GM12878 (cell line): ENCODE measurements around the gene CHPF2. TPM values are rescaled to one million over a fixed set of nuclear protein-coding genes. Genes with fewer than 3 reads are reported as not detected.

Source experiments
- ATAC-seq: fragments of 200-7000 bp; cut with Tn5 transposase; 3 replicates; pipeline ENCODE4 v1.9.1; 2020; ENCODE audit warnings: mild to moderate bottlenecking, moderate library complexity
- BruUV-seq: library from RNA; stranded (reverse); fragments of 400-500 nt; replicated peaks from 2 replicates; lab custom pipeline; 2021; lab: Mats Ljungman, UMichigan
- CTCF ChIA-PET: fragments of 300-600 bp; sonication (Branson Sonifier 250); formaldehyde crosslinking; extraction: SDS; loops from one replicate; lab custom pipeline; 2021; ENCODE audit warnings: inconsistent platforms; lab: Yijun Ruan, JAX
- POLR2A ChIA-PET: fragments of 350-600 bp; formaldehyde crosslinking; extraction: SDS; loops from one replicate; lab custom pipeline; 2021; ENCODE audit warnings: inconsistent platforms; lab: Charles Lee
- RAD21 ChIA-PET: fragments of 300-600 bp; sonication (Branson Sonifier 250); formaldehyde crosslinking; loops from one replicate; lab custom pipeline; 2023; ENCODE audit warnings: antibody characterized with exemption; ENCODE audit not compliant: unreplicated experiment; lab: Charles Lee
- SMC1A ChIA-PET: fragments of 300-600 bp; sonication (Branson Sonifier 250); formaldehyde crosslinking; loops from one replicate; lab custom pipeline; 2023; ENCODE audit not compliant: unreplicated experiment, uncharacterized antibody; lab: Charles Lee
- DNase-seq: peaks from one replicate; pipeline ENCODE4 v3.0.0-alpha.2; 2011; ENCODE audit warnings: low read depth, low spot score
- FAIRE-seq: peaks from 3 replicates; lab custom pipeline; 2011; peaks lifted over from hg19 to GRCh38; lab: Jason Lieb, UNC
- H2AFZ ChIP-seq: 2 replicates; pipeline ENCODE4 v1.6.0; 2011; ENCODE audit warnings: low read depth, low read length, control low read depth; ENCODE audit not compliant: control insufficient read depth
- H3K27ac ChIP-seq: 2 replicates; pipeline ENCODE4 v1.5.1; 2011; ENCODE audit warnings: control low read depth; ENCODE audit not compliant: control insufficient read depth, insufficient read depth
- H3K27me3 ChIP-seq, 2 experiments: replicated peaks in 1 of 2; 2 replicates each; pipeline versions ENCODE4 v1.6.0 to v1.6.1; 2011; ENCODE audit warnings: low read length in 1 of 2; ENCODE audit not compliant: control insufficient read depth in 2 of 2, insufficient read depth in 2 of 2
- H3K36me3 ChIP-seq, 2 experiments: 2 replicates each; pipeline ENCODE4 v1.5.1; 2011; ENCODE audit warnings: low read length in 1 of 2; ENCODE audit not compliant: control insufficient read depth in 2 of 2, insufficient read depth in 2 of 2
- H3K4me1 ChIP-seq: 2 replicates; pipeline ENCODE4 v1.6.1; 2011; ENCODE audit warnings: mild to moderate bottlenecking, low read length, moderate library complexity, mixed read lengths; ENCODE audit not compliant: control insufficient read depth, insufficient read depth
- H3K4me2 ChIP-seq: 2 replicates; pipeline ENCODE4 v1.6.0; 2011; ENCODE audit warnings: control low read depth; ENCODE audit not compliant: control insufficient read depth, insufficient read depth
- H3K4me3 ChIP-seq: fragments of 200-600 bp; sonication (generic); 2 replicates; pipeline ENCODE4 v1.5.1; 2016
- H3K79me2 ChIP-seq: 2 replicates; pipeline ENCODE4 v1.6.0; 2011; ENCODE audit warnings: low read length; ENCODE audit not compliant: control insufficient read depth, insufficient read depth
- H3K9ac ChIP-seq: 2 replicates; pipeline ENCODE4 v1.8.0; 2011; ENCODE audit warnings: low read length, control low read depth, mixed read lengths; ENCODE audit not compliant: control insufficient read depth, insufficient read depth
- H3K9me3 ChIP-seq: replicated peaks from 3 replicates; pipeline ENCODE4 v1.5.1; 2011; ENCODE audit warnings: mild to moderate bottlenecking, low read length; ENCODE audit not compliant: control insufficient read depth, insufficient read depth
- H4K20me1 ChIP-seq: 2 replicates; pipeline ENCODE4 v1.6.0; 2011; ENCODE audit not compliant: control insufficient read depth, insufficient read depth
- CREB1 ChIP-seq: IDR thresholded peaks from 2 replicates; pipeline ENCODE4 v1.6.1; 2012; ENCODE audit warnings: low read depth, mild to moderate bottlenecking, inconsistent platforms
- EED ChIP-seq: sonication (generic); IDR thresholded peaks from 2 replicates; pipeline ENCODE4 v1.6.1; 2016; ENCODE audit warnings: antibody characterized with exemption, low read depth
- EZH2 ChIP-seq: IDR thresholded peaks from 2 replicates; pipeline ENCODE4 v1.6.1; 2012; ENCODE audit warnings: low read depth, mild to moderate bottlenecking, control low read depth, inconsistent platforms, low read length, borderline replicate concordance; ENCODE audit not compliant: control insufficient read depth
- MTA3 ChIP-seq: IDR thresholded peaks from 2 replicates; pipeline ENCODE4 v1.6.1; 2012; ENCODE audit warnings: low read length, inconsistent platforms, borderline replicate concordance
- MYB ChIP-seq: fragments of 150-350 bp; IDR thresholded peaks from 2 replicates; pipeline ENCODE4 v1.6.1; 2014; ENCODE audit warnings: mild to moderate bottlenecking, low read depth, low read length, borderline replicate concordance
- NFYA ChIP-seq: IDR thresholded peaks from 2 replicates; pipeline ENCODE4 v1.6.1; 2011; ENCODE audit warnings: low read depth, mild to moderate bottlenecking, low read length, improper control_type of control experiment, borderline replicate concordance
- NFYB ChIP-seq: IDR thresholded peaks from 2 replicates; pipeline ENCODE4 v1.6.1; 2011; ENCODE audit warnings: low read depth, mild to moderate bottlenecking, low read length, improper control_type of control experiment, moderate library complexity; ENCODE audit not compliant: insufficient read depth
- NRF1 ChIP-seq: conservative IDR thresholded peaks from 2 replicates; pipeline ENCODE4 v1.6.1; 2011; ENCODE audit warnings: mild to moderate bottlenecking, low read depth, low read length, improper control_type of control experiment
- PML ChIP-seq: IDR thresholded peaks from 2 replicates; pipeline ENCODE4 v1.6.1; 2012; ENCODE audit warnings: low read length, inconsistent platforms
- RAD51 ChIP-seq: fragments of 450-650 bp; IDR thresholded peaks from 2 replicates; pipeline ENCODE4 v1.6.1; 2016; ENCODE audit warnings: moderate library complexity, mild to moderate bottlenecking, inconsistent platforms
- SPI1 ChIP-seq: IDR thresholded peaks from 2 replicates; pipeline ENCODE4 v1.6.1; 2011; ENCODE audit warnings: low read depth, mild to moderate bottlenecking, low read length, moderate library complexity, borderline replicate concordance; ENCODE audit not compliant: insufficient read depth
- SREBF1 ChIP-seq: IDR thresholded peaks from 2 replicates; pipeline ENCODE4 v1.6.1; 2012; ENCODE audit warnings: mild to moderate bottlenecking, low read length
- TARDBP ChIP-seq: IDR thresholded peaks from 2 replicates; pipeline ENCODE4 v1.6.1; 2016; ENCODE audit warnings: borderline replicate concordance
- ZBED1 ChIP-seq: IDR thresholded peaks from 2 replicates; pipeline ENCODE4 v1.6.1; 2016; ENCODE audit warnings: borderline replicate concordance
- ZNF217 ChIP-seq: fragments of 450-650 bp; IDR thresholded peaks from 2 replicates; pipeline ENCODE4 v1.6.1; 2017; ENCODE audit warnings: antibody characterized with exemption, mild to moderate bottlenecking
- WGBS: methylation state at CpG from one replicate; pipeline ENCODE4 v1.1.6; 2016; ENCODE audit warnings: low lambda C conversion rate; ENCODE audit not compliant: insufficient replicate concordance, insufficient coverage; ENCODE audit errors: missing lambda C conversion rate; 5-methylcytosine and 5-hydroxymethylcytosine counted together
- in situ Hi-C: fragments of 300-500 bp; cut with MboI; formaldehyde crosslinking; loops from 9 replicates; pipeline ENCODE4 v1.14.3; 2018; ENCODE audit warnings: mixed read lengths
- intact Hi-C: fragments of 100-400 bp; cut with micrococcal nuclease; formaldehyde crosslinking; loops from one replicate; pipeline ENCODE4 v1.14.2; 2022; ENCODE audit not compliant: unreplicated experiment
- polyA plus RNA-seq, 11 experiments: library from polyadenylated mRNA; depleted of rRNA in 4 of 11; unstranded in 6 of 11; stranded (reverse) in 5 of 11; fragments of >200 nt; fragmentation: Nextera tagmentation in 4 of 11; fragmentation: Illumina TruSeq in 1 of 11; extraction: Ambion mirVana in 4 of 11; extraction: Trizol in 1 of 11; gene quantifications; 1 replicate in 1 of 11; 2 replicates in 10 of 11; pipeline versions ENCODE4 v1.2.1 to v1.2.3, GENCODE V29; 2011 to 2016; ENCODE audit warnings: inconsistent platforms in 2 of 11, missing spikeins in 2 of 11, low read depth in 1 of 11
- total RNA-seq, 4 experiments: library from RNA; depleted of rRNA in 3 of 4; stranded (reverse); fragments of >200 nt in 3 of 4; fragmentation: Illumina TruSeq in 1 of 4; extraction: Trizol in 1 of 4; gene quantifications; 2 replicates each; pipeline versions ENCODE4 v1.2.1 to v1.2.3, GENCODE V29; 2013 to 2021
- TF ChIP-seq, protein P1 (sequence below): IDR thresholded peaks from 2 replicates; pipeline ENCODE4 v1.6.1; 2012; ENCODE audit warnings: low read depth, low read length, improper control_type of control experiment

The CHPF2 gene
- total and polyA plus RNA-seq, 10 of the 15 experiments (the other 5 are each of a cell fraction or from before 2014, with no cell fraction given): 0.23 to 33.1 (median 11.5) TPM

DNA sequence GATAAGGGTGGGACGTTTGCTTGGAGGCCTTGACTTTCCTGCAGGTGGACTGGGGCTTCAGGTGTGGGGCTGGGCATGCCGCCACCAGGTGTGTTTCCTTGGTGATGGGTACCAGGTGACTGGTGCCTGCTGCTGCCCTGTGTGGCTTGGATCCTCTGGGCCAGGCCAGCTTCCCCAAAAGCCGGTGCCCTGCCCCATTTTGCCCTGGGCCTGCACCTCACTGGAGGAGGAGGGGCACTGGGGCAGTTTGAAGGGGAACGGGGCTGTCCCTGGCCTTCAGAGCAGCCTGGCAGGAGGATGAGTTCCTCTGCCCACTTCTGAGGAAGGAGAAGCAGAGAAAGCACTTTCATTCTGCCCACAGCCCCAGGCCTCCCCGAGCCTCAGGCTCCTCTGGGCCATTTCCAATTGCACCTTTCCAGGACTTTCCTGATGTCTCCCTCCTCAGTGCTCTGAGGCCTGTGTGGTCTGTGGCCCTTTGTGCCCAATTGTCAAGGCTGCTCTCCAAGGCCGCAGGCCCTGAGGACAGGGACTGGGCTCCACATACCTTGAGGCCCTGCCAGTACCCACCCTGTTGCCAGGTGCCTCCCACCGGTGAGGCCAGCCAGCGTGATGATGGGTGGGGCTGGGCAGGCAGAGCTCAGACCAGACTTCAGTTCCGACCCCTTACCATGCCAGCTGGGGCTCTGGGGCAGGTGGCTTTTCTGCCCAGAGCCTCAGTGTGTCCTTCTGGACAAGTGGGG is 41.5 kb downstream of the CHPF2 start:
- POLR2A ChIA-PET: no interaction called here
- 26% methylated on average over 9 of the region's 9 CpGs for WGBS
- H3K36me3 ChIP-seq: no peaks in the 10 kb centered on the region
- no peak overlapping the region for H3K27ac ChIP-seq
- intact Hi-C loops (no loop called here), in situ Hi-C loops (no loop called here)
- SMC1A ChIA-PET: no interaction called here
- H3K9ac ChIP-seq: no peak overlapping the region
- H3K4me2 ChIP-seq: no peak overlapping the region
- RAD21 ChIA-PET: no interaction called here
- H3K79me2 ChIP-seq: no peaks in the 10 kb centered on the region
- H3K9me3 ChIP-seq: no peaks in the 10 kb centered on the region
- H2AFZ ChIP-seq: no peak overlapping the region
- TF ChIP-seq ZBED1: no peak
- TF ChIP-seq TARDBP: no peak
- no peak for TF ChIP-seq NRF1
- TF ChIP-seq NFYA: no peak
- TF ChIP-seq EED: no peak
- TF ChIP-seq EZH2: no peak
- TF ChIP-seq, protein P1, sequence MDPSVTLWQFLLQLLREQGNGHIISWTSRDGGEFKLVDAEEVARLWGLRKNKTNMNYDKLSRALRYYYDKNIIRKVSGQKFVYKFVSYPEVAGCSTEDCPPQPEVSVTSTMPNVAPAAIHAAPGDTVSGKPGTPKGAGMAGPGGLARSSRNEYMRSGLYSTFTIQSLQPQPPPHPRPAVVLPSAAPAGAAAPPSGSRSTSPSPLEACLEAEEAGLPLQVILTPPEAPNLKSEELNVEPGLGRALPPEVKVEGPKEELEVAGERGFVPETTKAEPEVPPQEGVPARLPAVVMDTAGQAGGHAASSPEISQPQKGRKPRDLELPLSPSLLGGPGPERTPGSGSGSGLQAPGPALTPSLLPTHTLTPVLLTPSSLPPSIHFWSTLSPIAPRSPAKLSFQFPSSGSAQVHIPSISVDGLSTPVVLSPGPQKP: no peak
- TF ChIP-seq ZNF217: no peak
- no peak for TF ChIP-seq NFYB
- no peak for TF ChIP-seq RAD51
- TF ChIP-seq MYB: no peak
- TF ChIP-seq SREBF1: no peak
- TF ChIP-seq SPI1: no peak
- no peak for TF ChIP-seq CREB1
- no peak for TF ChIP-seq MTA3
- no peak for TF ChIP-seq PML
- TF ChIP-seq, all 136 proteins: peak for 0
- Histone ChIP-seq H3K4me3 (no peak overlapping the region), H3K4me1 (no peaks in the 10 kb centered on the region), H4K20me1 (peaks cover 4% of the 10 kb centered on the region; the same call in 1 of the 2 replicates), H3K27me3 (peaks cover 0 to 4% of the 10 kb centered on the region in 2 experiments; a peak in 3 of 4 replicates)
- CTCF ChIA-PET: no interaction called here
- BruUV-seq: no TSS peak
- FAIRE-seq (no peak), ATAC-seq (no peak), DNase-seq (no peak)
